Stimulated activated CD8-positive, alpha-beta memory T cell treated with anti-CD3 and anti-CD28 coated beads, Interleukin-4, amount 100 ng/mL, for 1 hour (primary cell): Measurements from ENCODE around the gene PLIN3.
"Not testable (repeated sequence)": the region's sequence is repeated elsewhere in the genome, so short reads cannot be mapped to it uniquely, and the experiment has no call there.

Experiments
- DNase-seq, 2 donors: peaks; one replicate each; pipeline ENCODE4 v3.0.0-alpha.2; 2020; ENCODE audit warnings: low read depth in 2 of 2, low spot score in 1 of 2

PLIN3 gene

DNA sequence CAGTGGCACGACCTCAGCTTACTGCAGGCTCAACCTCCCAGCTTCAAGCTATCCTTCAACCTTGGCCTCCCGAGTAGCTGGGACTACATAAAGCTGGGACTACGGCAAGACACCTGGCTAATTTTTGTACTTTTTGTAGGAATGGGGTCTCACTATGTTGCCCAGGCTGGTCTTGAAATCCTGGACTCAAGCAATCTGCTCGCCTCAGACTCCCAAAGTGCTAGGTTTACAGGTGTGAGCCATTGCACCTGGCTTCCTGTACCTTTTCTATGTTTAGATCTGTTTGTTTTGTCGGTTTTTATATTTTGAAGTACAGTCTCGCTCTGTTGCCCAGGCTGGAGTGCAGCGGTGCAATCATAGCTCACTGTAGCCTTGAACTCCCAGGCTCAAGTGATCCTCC, 18.4 kb downstream of the PLIN3 start:
- DNase-seq: no peak

DNA sequence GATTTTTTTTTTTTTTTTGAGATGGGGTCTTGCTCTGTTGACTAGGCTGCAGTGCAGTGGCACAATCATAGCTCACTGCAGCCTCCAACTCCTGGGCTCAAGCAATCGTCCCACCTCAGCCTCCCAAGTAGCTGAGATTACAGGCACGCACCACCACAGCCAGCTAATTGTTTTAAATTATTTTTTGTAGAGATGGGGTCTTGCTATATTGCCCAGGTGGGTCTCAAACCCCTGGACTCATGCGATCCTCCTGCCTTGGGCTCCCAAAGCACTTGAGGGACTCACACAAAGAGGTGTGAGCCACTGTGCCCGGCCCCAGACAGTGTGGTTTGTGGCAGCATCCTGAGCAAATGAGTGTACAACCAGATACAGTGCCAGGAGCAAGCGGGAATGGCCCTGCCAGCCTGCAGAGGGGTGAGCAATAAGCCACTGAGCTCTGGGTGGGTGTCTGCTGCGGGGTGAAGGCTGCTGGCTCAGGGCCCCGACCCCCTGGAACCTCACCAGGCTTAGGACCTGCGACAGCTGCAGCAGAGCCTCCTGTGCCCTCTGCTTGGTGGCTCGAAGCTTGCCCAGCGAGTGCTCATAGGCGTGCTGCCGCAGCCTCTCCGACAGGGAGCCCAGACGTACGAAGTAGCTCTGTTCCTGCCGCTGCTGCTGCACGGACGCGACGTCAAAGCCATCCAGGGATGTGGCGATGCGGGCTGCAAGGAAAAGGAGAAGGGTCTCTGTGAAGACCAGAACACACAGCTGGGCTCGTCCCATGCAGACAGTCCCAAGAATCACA, 20.1 kb downstream of the PLIN3 start:
- no peak for DNase-seq

DNA sequence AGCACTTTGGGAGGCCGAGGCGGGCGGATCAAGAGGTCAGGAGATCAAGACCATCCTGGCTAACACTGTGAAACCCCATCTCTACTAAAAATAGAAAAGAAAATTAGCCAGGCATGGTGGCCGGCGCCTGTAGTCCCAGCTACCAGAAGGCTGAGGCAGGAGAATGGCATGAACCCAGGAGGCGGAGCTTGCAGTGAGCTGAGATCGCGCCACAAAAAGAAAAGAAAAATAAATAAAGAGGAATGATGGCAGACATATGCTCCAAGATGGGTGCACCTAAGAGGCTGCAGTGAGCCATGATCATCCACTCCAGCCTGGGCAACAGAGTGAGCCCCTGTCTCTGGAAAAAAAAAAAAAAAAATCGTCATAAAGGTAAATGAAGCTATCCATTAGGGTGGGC, 21.5 kb downstream of the PLIN3 start:
- not testable (repeated sequence) for DNase-seq

DNA sequence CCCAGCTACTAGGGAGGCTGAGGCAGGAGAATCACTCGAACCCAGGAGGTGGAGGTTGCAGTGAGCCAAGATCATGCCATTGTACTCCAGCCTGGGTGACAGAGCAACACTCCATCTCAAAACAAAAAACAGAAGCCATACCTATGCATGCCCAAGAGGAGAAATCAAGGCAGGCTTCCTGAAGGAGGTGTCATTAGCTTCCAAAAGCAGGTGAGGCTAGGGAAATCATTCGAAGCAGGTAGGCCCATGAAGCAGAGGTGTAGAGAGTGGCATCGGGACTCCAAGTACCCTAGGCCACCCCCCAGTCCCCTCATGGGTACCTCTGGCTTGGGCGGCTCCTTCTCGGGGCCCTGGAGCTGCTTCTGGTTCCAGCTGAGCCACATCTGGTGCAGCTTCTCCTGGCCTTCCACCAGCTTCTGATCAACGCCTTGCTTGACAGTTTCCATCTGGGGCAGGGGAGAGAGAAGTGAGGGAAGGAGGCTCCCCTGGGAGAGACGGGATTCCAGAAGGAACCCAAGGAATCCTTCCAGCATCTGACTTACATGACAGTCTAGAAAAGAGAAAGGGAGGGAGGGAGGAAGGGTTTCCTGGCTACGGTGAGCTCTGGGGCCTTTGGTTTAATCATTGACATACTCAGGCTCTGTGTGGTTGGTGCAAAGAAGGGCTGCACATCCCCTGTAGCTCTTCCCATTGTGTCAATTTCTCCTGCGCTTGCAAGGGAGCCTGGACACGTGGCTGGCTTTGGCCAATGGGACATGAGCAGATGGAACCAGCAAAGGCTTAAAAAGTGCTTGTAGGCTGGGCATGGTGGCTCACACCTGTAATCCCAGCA, 22.9 kb downstream of the PLIN3 start:
- DNase-seq: no peak

DNA sequence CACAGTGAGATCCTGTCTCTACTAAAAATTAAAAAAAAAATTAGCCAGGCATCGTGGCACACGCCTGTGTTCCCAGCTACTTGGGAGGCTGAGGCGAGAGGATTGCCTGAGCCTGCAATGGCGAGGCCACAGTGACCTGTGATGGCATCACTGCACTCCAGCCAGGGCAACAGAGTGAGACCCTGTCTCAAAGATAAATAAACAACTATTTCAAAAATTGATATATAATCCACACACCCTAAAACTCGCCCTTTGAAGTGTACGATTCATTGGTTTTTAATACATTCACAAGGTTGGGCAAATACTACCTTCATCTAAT, 23.9 kb downstream of the PLIN3 start:
- no peak for DNase-seq

DNA sequence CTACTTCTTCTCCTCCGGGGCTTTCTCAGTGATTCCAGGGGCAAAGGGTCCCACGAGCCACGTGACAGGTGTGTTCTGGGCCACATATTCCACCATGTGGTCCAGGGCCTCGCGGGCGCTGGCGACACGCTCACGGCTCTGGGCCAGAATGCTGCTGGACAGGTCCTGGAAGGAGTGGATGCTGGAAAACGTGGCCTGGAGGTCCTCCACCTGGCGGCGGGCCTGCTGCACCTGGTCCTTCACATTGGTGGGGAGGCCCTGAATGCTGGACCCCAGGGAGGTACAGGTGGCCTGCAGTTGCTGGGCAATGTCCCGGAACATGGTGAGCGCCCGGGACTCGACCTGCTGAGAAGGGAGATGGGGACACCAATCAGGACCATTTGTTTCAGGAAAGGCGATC, 28.3 kb downstream of the PLIN3 start:
- DNase-seq: no peak

DNA sequence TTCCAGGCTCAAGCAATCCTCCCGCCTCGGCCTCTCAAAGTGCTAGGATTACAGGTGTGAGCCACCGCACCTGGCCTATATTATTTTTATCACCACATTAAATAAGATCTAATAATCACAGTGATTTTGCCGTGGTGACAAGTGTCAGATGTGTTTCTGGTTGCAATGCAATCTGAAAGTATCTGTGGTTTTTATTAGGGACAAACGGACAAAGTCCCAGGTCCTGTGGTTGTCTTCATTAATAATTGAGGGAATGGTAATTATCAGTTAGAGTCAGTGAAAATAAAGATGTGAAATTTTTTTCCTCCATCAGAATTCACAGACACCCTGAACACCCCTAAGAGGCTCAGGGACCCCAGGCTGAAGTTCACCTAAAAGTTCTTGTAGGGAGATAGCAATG, 34.7 kb downstream of the PLIN3 start:
- DNase-seq: no peak

DNA sequence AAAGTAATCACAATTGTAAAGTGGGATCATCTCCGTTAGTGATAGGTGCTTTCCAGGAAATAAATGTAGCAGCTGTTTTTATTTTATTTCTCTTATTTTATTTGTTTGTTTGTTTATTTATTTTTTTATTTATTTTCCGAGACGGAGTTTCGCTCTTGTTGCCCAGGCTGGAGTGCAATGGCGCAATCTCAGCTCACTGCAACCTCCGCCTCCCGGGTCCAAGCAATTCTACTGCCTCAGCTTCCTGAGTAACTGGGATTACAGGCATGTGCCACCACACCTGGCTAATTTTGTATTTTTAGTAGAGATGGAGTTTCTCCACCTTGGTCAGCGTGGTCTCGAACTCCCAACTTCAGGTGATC, 35.5 kb downstream of the PLIN3 start:
- DNase-seq: not testable (repeated sequence)

DNA sequence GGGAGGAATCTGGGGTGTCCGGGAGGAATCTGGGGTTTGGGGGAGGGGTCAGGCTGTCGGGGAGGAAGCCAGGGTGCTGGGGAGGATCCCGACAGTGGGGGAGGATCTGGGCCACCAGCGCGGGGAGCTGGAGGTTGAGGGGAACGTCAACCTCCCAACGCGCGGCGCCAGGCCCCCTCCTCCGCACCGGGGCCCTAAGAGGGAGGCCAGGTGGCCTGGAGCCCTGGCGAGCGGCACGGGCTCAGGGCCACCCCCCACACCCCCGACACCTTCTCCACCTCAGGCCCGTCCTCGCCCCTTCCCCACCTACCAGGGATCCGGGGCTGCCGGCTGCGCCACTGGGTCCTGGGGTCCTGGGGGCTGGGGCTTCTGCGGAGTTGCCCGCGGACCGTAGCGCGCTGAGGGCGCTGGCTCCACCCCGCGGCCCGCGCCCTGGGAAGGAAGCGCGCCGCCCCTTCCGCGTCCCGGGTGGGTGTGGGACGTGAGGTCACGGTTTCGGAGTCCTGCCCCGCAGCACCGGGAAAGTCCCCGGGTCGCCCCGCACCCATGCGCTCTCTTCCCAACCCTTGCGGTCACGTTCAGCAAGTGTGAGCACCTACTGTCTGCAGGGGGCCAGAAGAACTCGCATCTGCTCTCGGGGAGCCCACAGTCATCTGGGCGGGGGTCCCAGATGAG, 36.0 kb downstream of the PLIN3 start, which contains the start of gene TICAM1:
Gene TICAM1 (minus strand): TSS at position 409 of the 675 bp plus-strand sequence. CDS start 13,335 bp downstream, outside the sequence.
- DNase-seq: peak; percentile 35 to 57

DNA sequence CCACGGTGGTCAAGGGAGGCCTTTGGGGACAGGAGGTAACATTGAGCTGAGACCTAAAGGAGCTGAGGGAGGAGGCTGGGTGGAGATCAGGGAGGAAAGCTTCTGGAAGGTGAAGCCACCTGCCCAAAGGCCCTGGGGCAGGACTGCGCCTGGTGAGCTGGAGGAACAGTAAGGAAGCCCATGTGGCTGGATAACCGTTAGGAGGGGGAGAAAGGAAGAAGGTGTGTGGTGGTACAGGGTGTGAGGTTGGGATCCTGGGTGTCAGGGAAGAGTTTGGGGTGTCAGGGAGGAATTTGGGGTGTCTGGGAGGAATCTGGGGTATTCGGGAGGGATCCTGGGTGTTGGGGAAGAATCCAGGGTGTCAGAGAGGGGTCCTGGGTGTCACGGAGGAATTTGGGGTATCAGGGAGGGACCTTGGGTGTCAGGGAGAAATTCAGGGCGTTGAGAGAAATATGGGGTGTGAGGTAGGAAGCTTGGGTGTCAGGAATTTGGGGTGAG, 36.6 kb downstream of the PLIN3 start:
- no peak for DNase-seq

DNA sequence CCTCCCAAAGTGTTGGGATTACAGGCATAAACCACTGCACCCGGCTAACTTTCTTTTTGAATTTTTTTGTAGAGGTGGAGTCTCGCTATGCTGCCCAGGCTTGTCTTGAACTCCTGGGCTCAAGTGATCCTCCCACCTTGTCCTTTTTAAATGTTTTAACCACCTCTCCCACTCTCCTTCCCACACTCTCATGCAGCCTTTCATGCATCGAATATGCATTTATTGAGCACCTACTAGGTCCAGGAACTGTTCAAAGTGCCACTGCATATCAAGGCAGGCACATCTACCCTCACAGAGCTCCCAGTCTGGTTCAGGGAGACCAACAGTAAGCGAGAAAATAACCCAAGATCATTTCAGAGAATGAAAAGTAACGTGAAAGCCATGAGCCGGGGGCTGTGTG, 37.1 kb downstream of the PLIN3 start:
- DNase-seq: no peak

DNA sequence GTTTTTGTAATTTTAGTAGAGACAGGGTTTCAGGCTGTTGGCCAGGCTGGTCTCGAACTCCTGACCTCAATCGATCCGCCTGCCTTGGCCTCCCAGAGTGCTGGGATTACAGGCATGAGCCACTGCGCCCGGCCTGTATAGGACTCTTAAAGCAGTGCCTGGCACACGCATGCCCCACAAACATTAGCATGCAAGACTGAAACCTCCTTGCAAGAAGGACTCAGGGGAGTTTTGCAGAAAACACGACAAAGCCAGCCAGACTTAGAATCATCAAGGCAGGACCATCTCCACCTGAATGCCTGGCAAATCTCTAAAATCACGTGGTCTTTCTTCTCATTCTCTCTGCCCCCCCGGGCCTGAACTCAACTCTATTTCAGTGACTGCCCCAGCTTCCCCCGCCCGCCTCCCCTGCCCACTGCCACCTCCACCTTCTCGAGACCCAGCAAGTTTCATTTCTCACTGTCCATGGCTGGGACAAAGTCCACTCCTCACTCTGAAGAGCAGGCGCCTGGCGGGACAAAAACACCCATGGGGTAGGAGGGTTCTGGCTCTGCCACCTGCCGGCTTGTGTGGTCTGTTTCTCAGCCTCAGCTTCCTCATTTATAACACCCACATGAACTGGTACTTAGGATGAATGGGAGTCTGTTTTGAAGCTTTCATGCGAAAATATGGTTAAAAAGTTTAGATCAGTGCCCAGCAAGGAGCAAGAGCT, 38.3 kb downstream of the PLIN3 start:
- DNase-seq: no peak

DNA sequence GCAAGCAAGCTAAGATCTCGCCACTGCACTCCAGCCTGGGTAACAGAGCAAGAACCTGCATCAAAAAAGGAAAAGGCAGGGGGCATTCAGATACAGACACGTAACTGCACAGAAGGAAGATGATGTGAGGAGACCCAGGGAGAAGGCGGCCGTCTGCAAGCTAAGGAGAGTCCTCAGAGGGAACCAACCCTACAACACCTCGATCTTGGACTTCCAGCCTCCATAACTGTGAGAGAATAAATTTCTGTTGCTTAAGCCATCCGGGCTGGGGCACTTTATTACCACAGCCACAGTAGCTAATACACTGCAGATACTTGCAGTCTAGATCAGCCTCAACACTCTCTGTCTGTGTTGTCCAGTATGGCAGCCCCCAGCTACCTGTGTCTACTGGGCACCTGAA, 43.9 kb downstream of the PLIN3 start:
- no peak for DNase-seq

DNA sequence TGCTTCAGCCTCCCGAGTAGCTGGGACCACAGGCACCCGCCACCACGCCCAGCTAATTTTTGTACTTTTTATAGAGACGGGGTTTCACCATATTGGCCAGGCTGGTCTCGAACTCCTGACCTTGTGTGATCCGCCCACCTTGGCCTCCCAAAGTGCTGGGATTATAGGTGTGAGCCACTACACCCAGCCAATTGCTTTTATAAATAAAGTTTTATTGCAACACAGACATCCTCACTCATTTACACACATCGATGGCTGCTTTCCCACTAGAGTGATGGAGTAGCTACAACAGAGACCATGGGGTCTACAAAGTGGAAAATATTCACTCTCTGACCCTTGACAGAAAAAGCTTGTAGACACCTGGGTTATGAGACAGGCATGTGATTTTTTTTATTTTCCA, 45.1 kb downstream of the PLIN3 start:
- not testable (repeated sequence) for DNase-seq

DNA sequence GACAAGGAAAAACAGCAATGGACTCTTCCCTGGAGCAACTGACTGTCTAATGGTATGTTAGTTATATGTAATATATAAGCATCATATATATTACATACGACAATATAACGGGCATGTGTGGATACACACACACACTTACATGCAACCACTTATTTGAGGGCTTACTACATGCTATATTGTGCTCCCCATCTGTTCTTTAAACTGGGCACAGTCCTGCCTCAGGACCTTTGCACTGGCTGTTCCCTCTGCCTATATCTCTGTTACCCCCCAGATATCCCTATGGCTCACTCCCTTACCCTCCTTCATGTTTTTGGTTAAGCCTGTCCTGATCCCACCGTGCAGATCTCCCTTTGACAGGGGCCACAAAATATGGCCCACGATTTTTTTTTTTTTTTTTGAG, 46.2 kb downstream of the PLIN3 start:
- DNase-seq: no peak

DNA sequence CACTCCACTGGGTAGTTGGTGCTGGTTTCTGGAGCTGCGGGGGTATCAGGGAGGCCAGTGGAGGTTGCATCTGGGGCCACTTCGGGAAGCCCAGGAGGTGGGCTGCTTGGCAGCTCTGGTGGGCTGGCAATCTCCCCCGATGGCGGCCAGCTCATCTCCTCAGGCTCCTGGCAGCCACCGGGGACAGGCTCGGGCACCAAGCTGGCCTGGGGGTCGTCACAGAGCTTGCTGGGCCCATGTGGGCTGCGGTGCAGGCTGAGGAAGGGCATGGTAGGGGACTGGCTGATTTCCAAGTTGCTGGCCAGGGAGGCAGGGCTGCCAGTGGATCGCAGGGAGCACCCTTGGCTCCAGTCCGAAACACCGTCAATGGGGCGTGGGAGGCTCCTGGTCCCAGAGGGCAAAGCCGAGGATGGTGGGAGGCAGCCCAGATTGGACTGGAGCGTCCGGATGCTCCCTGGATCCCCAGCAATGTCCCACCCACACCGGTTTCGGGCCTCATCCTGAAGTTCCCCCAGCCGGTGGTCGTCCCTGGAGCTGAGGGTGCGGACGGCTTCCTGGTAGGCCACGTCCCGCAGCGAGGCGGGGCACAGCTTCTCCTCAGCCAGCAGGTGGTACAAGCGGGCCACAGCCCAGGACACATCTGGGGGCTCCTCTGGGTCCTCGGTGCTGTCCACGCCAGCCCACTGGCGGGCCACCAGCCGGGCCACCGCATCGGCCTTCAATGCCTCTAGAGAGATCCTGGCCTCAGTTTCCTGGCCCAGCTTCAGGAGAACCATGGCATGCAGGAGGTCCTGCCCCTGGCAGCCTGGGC, 49.8 kb downstream of the PLIN3 start:
- DNase-seq: no peak

DNA sequence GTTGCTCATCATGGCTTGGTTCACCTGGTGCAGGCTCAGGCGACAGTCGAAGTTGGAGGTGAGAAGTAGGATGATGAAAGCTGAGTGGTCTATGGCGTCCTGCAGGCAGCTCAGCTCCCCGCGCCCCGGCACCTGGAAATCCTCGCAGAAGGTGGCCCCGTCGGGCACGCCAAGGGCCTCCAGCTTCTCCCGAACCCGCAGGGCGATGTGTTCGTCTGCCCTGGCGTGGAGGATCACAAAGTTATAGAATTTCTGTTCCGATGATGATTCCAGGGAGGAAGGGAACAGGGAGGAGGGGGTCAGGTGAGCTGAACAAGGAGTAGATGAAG, 50.6 kb downstream of the PLIN3 start:
- no peak for DNase-seq

DNA sequence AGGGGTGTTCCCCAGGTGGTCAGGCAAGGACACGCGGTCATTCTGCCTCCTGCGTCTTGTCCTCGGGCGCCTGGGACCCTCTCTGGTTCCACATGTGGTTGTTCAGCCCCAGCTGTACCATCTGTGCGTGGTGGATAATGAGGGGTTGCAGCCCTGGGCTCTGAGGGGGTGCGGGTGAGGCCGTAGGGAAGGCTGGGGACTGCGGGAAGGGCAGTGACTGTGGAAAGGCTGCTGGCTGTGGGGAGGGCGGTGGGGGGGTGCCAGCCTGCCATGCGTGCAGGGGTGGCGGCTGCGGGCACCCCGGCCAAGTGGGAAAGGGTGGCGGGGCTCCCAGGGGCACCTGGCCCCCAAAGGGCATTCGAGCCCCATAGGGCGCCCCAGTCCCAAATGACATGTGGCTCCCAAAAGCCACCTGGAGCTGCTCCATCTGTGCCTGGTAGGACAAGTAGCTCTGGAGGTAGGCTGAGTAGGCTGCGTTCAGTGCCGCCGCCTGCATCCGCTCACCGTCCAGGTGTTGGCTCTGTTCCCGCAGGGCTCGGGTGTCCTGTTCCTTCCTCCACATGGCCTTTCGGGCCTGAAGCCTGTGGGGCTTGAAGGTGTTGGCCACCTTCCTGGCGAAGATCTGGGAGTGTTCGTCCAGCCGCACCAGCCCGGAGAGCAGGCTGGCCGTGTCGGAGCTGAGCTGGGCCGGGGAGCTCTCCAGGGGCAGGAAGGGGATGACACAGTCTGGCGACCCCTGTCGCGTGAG, 51.1 kb downstream of the PLIN3 start:
- no peak for DNase-seq

DNA sequence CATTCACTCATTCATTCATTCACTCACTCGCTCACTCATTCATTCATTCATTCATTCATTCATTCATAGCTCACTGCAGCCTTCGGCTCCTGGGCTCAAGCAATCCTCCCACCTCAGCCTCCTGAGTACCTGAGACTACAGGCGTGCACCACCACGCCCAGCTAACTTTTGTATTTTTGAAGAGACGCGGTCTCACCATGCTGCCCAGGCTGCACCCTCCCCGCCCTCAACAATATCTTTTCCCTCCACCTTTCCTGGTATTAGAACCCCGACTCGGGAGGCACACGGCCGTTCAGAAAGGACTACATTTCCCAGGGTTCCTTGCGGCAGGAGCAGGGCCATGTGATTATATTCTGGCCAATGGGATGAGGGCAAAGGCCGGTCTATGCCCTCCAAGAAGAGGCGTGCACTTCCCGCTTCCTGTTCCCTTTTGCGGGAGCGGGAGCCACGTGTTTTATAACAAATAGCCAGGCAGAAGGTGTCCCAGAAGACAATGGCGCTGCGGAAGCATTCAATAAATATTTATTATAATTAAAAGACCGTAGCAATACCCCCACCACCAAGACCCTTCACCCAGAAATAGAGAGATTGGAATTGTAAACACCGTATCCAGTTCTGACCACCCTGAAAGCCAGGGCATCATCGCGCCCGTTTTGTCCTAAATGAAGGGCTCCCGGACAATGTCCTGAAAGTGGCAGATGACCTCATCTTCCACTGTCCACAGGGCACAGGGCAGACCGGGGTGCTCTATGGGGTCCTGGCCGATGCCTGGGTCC, 51.9 kb downstream of the PLIN3 start:
- DNase-seq: peak in 1 of 2 donors; percentile 48
